Hepatocyte (in vitro differentiated cells): ENCODE data around the gene PHTF1.

Source experiments
- EZH2 ChIP-seq: fragments of 200-600 bp; sonication (generic); IDR thresholded peaks from 2 replicates; pipeline ENCODE4 v1.6.1; 2016; ENCODE audit warnings: antibody characterized with exemption, mild to moderate bottlenecking, borderline replicate concordance
- TF ChIP-seq, protein P1 (sequence below): fragments of 200-600 bp; sonication (generic); IDR thresholded peaks from 2 replicates; pipeline ENCODE4 v1.5.1; 2016; ENCODE audit warnings: antibody characterized with exemption, mild to moderate bottlenecking; ENCODE audit not compliant: poor library complexity

GRCh38 chr1:113751516-113751915 is 7.8 kb downstream of the PHTF1 start:
- TF ChIP-seq, protein P1, sequence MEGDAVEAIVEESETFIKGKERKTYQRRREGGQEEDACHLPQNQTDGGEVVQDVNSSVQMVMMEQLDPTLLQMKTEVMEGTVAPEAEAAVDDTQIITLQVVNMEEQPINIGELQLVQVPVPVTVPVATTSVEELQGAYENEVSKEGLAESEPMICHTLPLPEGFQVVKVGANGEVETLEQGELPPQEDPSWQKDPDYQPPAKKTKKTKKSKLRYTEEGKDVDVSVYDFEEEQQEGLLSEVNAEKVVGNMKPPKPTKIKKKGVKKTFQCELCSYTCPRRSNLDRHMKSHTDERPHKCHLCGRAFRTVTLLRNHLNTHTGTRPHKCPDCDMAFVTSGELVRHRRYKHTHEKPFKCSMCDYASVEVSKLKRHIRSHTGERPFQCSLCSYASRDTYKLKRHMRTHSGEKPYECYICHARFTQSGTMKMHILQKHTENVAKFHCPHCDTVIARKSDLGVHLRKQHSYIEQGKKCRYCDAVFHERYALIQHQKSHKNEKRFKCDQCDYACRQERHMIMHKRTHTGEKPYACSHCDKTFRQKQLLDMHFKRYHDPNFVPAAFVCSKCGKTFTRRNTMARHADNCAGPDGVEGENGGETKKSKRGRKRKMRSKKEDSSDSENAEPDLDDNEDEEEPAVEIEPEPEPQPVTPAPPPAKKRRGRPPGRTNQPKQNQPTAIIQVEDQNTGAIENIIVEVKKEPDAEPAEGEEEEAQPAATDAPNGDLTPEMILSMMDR: no peak
- no peak for TF ChIP-seq EZH2
